B cell (primary cell): Measurements from ENCODE around the gene PNISR. TPM values are rescaled to one million over a fixed set of nuclear protein-coding genes. Genes with fewer than 3 reads are reported as not detected.

Experiments used
- ATAC-seq: fragments of 200-7000 bp; cut with Tn5 transposase; one replicate; pipeline ENCODE4 v1.10.0; 2021; ENCODE audit warnings: low read depth, mild to moderate bottlenecking, moderate number of reproducible peaks, moderate library complexity
- CTCF ChIA-PET: fragments of 350-600 bp; sonication (Branson Sonifier 250); formaldehyde crosslinking; loops from one replicate; lab custom pipeline; 2021; ENCODE audit warnings: antibody characterized with exemption, inconsistent platforms; lab: Charles Lee
- POLR2A ChIA-PET: fragments of 350-600 bp; sonication (Branson Sonifier 250); formaldehyde crosslinking; loops from one replicate; lab custom pipeline; 2021; ENCODE audit warnings: antibody characterized with exemption; lab: Charles Lee
- DNase-seq: peaks from one replicate; pipeline ENCODE4 v3.0.0; 2013
- H2AFZ ChIP-seq: 2 replicates; pipeline ENCODE4 v1.6.1; 2012; ENCODE audit warnings: mild to moderate bottlenecking, low read depth, low read length; ENCODE audit not compliant: insufficient read depth, poor library complexity, severe bottlenecking
- H3K27ac ChIP-seq, 2 donors: 1 replicate in 1 of 2; 2 replicates in 1 of 2; pipeline ENCODE4 v1.5.1; 2012 to 2013; ENCODE audit warnings: low read length in 2 of 2, mild to moderate bottlenecking in 2 of 2, moderate library complexity in 1 of 2
- H3K27me3 ChIP-seq, 4 experiments: fragments of 200-600 bp in 1 of 4; sonication (generic) in 1 of 4; replicated peaks in 1 of 4; 1 replicate in 2 of 4; 2 replicates in 2 of 4; pipeline versions ENCODE4 v1.6.1 to v1.7.0; 2013 to 2016; ENCODE audit warnings: low read length in 3 of 4, mild to moderate bottlenecking in 2 of 4, mixed read lengths in 1 of 4, moderate library complexity in 1 of 4; ENCODE audit not compliant: insufficient read depth in 4 of 4, control insufficient read depth in 3 of 4; ENCODE audit errors: control extremely low read depth in 1 of 4
- H3K36me3 ChIP-seq, 2 experiments: replicated peaks in 1 of 2; 1 replicate in 1 of 2; 2 replicates in 1 of 2; pipeline versions ENCODE4 v1.6.1 to v1.7.1; 2013; ENCODE audit warnings: low read length in 1 of 2; ENCODE audit not compliant: insufficient read depth in 2 of 2, control insufficient read depth in 1 of 2; ENCODE audit errors: control extremely low read depth in 1 of 2, extremely low read depth in 1 of 2
- H3K4me1 ChIP-seq, 2 donors: fragments of 200-600 bp in 1 of 2; sonication (generic) in 1 of 2; 1 replicate in 1 of 2; 2 replicates in 1 of 2; pipeline versions ENCODE4 v1.5.1 to v1.6.1; 2013 to 2017; ENCODE audit warnings: low read length in 2 of 2; ENCODE audit not compliant: control insufficient read depth in 2 of 2, insufficient read depth in 2 of 2
- H3K4me2 ChIP-seq: replicated peaks from 2 replicates; pipeline ENCODE3; 2012; ENCODE audit warnings: mild to moderate bottlenecking, low read depth, low read length; ENCODE audit not compliant: poor library complexity, severe bottlenecking
- H3K4me3 ChIP-seq, 5 experiments: fragments of 200-600 bp in 1 of 5; sonication (generic) in 1 of 5; 1 replicate in 3 of 5; 2 replicates in 2 of 5; pipeline versions ENCODE4 v1.5.1 to v1.7.0; 2011 to 2016; ENCODE audit warnings: low read length in 4 of 5, mild to moderate bottlenecking in 4 of 5, low read depth in 2 of 5, control low read depth in 1 of 5, moderate library complexity in 1 of 5; ENCODE audit not compliant: insufficient read depth in 1 of 5; ENCODE audit errors: control extremely low read depth in 1 of 5, extremely low read depth in 1 of 5
- H3K79me2 ChIP-seq: fragments of 200-600 bp; sonication (generic); one replicate; pipeline ENCODE4 v1.6.0; 2016; ENCODE audit warnings: low read length; ENCODE audit not compliant: control insufficient read depth, insufficient read depth
- H3K9ac ChIP-seq: fragments of 200-600 bp; sonication (generic); 2 replicates; pipeline ENCODE4 v1.6.1; 2017; ENCODE audit warnings: mild to moderate bottlenecking, low read length, moderate library complexity
- H3K9me3 ChIP-seq, 3 donors: one replicate each; pipeline versions ENCODE4 v1.6.1 to v1.7.1; 2013; ENCODE audit warnings: low read length in 2 of 3; ENCODE audit not compliant: control insufficient read depth in 2 of 3, insufficient read depth in 1 of 3; ENCODE audit errors: control extremely low read depth in 1 of 3
- H4K20me1 ChIP-seq: 2 replicates; pipeline ENCODE4 v1.6.0; 2012; ENCODE audit warnings: mild to moderate bottlenecking, low read length; ENCODE audit not compliant: insufficient read depth, control insufficient read depth, poor library complexity, severe bottlenecking
- H3K27ac Mint-ChIP-seq: one replicate; pipeline ENCODE4 v1.8.0; 2021; ENCODE audit warnings: mixed read lengths
- H3K27me3 Mint-ChIP-seq: one replicate; pipeline ENCODE4 v1.8.0; 2021; ENCODE audit warnings: mixed read lengths
- H3K4me1 Mint-ChIP-seq: one replicate; pipeline ENCODE4 v1.8.0; 2021; ENCODE audit warnings: mixed read lengths
- H3K4me3 Mint-ChIP-seq: one replicate; pipeline ENCODE4 v1.8.0; 2021; ENCODE audit warnings: mixed read lengths
- H3K9me3 Mint-ChIP-seq: one replicate; pipeline ENCODE4 v1.8.0; 2022; ENCODE audit warnings: mixed read lengths; ENCODE audit not compliant: insufficient read depth
- EZH2 ChIP-seq: IDR thresholded peaks from 2 replicates; pipeline ENCODE4 v1.6.1; 2012; ENCODE audit warnings: borderline replicate concordance, low read depth, mild to moderate bottlenecking, moderate library complexity, low read length; ENCODE audit not compliant: insufficient read depth, poor library complexity, severe bottlenecking
- WGBS: methylation state at CpG from one replicate; pipeline ENCODE4 v1.1.5; 2013; ENCODE audit warnings: missing lambda C conversion rate; ENCODE audit not compliant: insufficient coverage; 5-methylcytosine and 5-hydroxymethylcytosine counted together
- intact Hi-C: fragments of 100-400 bp; cut with micrococcal nuclease; formaldehyde crosslinking; loops from one replicate; pipeline ENCODE4 v1.10.0; 2022
- polyA plus RNA-seq: library from polyadenylated mRNA; depleted of rRNA; stranded (reverse); fragments of >200 nt; gene quantifications from 2 replicates; pipeline ENCODE4 v1.2.3, GENCODE V29; 2012
- total RNA-seq, 2 donors: library from RNA; stranded (reverse); fragments of 120-200 nt in 1 of 2; gene quantifications; 1 replicate in 1 of 2; 2 replicates in 1 of 2; pipeline versions ENCODE4 v1.2.3 to v1.2.4, GENCODE V29; 2013 to 2022
- TF ChIP-seq, protein P1 (sequence below): fragments of 200-600 bp; IDR thresholded peaks from one replicate; pipeline ENCODE4 v1.8.0; 2022; ENCODE audit warnings: antibody characterized with exemption, mild to moderate bottlenecking

PNISR gene
- total and polyA plus RNA-seq, 2 donors (not counting 1 experiment from before 2014, with no cell fraction given), result 84.5 to 403 TPM

DNA sequence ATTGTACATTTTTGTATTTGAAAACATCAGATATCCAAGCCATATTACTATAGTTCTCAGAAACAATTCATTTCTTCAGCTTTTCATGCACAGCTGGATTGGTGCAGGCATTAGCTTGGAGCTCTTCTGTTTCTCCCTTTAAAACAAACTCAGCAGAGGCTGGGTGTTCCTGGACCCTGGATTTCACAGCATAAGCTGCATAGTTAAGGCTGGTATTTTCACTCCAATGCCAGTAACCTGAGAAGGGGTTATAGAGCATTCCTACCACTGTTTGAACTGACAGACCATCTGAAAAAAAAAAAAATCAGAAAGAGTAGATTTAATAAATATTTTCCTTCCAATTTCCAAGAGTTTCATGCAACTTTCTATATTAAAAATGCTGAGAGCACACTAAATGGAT is 55.6 kb downstream of the PNISR start:
- no peak overlapping the region for H3K4me3 Mint-ChIP-seq

DNA sequence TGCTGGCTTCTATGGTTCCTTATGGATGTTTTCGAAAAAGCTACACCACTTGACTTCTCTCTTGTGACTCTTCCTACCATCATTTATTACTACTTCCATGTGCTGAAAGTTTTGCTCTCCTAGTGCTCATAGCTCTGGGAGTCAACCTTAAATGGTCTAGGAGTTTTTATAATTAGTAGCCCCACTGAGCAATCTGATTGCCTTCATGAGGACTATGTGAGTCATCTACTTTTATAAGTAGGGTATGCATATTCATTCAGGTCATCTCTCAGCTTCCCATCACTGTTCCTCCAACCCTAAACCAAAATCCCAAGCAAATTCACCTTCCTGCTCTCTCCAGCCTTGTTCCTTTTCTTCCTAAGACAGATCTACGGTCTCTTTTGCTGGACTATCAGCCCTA is 58.3 kb downstream of the PNISR start:
- Histone ChIP-seq H4K20me1 (no peaks in the 10 kb centered on the region), H3K36me3 (no peaks in the 10 kb centered on the region), H3K4me3 (no peak overlapping the region), H2AFZ (no peak overlapping the region), H3K9ac (no peak overlapping the region), H3K4me2 (no peak overlapping the region), H3K4me1 (no peaks in the 10 kb centered on the region), H3K9me3 (no peaks in the 10 kb centered on the region), H3K27me3 (peaks cover 0 to 2% (median 0%) of the 10 kb centered on the region in 4 experiments), H3K27ac (no peak overlapping the region), H3K79me2 (no peaks in the 10 kb centered on the region)
- POLR2A ChIA-PET, result no interaction called here
- no peak for ATAC-seq
- TF ChIP-seq, protein P1, sequence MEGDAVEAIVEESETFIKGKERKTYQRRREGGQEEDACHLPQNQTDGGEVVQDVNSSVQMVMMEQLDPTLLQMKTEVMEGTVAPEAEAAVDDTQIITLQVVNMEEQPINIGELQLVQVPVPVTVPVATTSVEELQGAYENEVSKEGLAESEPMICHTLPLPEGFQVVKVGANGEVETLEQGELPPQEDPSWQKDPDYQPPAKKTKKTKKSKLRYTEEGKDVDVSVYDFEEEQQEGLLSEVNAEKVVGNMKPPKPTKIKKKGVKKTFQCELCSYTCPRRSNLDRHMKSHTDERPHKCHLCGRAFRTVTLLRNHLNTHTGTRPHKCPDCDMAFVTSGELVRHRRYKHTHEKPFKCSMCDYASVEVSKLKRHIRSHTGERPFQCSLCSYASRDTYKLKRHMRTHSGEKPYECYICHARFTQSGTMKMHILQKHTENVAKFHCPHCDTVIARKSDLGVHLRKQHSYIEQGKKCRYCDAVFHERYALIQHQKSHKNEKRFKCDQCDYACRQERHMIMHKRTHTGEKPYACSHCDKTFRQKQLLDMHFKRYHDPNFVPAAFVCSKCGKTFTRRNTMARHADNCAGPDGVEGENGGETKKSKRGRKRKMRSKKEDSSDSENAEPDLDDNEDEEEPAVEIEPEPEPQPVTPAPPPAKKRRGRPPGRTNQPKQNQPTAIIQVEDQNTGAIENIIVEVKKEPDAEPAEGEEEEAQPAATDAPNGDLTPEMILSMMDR, result no peak
- no peak for TF ChIP-seq EZH2
- CTCF ChIA-PET, result interaction anchor here (1.1 kb wide), 1 partner anchor 36 kb away, joined by 3 read pairs; no protein-coding TSS in a partner anchor
- H3K27ac Mint-ChIP-seq, result no peak overlapping the region
- intact Hi-C loops, result no loop called here
- H3K27me3 Mint-ChIP-seq, result peaks cover 6% of the 10 kb centered on the region
- H3K9me3 Mint-ChIP-seq, result no peaks in the 10 kb centered on the region
- WGBS, result no CpG with 5 or more reads among the region's 2 CpGs
- H3K4me1 Mint-ChIP-seq, result no peaks in the 10 kb centered on the region
- DNase-seq, result no peak
- no peak overlapping the region for H3K4me3 Mint-ChIP-seq

More for the DNA sequence above, 55.6 kb downstream of the PNISR start:
- H3K9ac ChIP-seq, result no peak overlapping the region
- no peaks in the 10 kb centered on the region for H3K9me3 ChIP-seq
- H4K20me1 ChIP-seq, result no peaks in the 10 kb centered on the region
- H3K4me2 ChIP-seq, result no peak overlapping the region
- DNase-seq, result no peak
- no peak overlapping the region for H2AFZ ChIP-seq
- ChIA-PET POLR2A (no interaction called here), CTCF (interaction anchor here (0.9 kb wide), 1 partner anchor 45 kb away, joined by 3 read pairs; no protein-coding TSS in a partner anchor)
- H3K4me3 ChIP-seq, result no peak overlapping the region
- no peak overlapping the region for H3K27ac Mint-ChIP-seq
- no peak overlapping the region for H3K27ac ChIP-seq
- intact Hi-C loops, result no loop called here
- H3K4me1 ChIP-seq, result no peaks in the 10 kb centered on the region
- no peaks in the 10 kb centered on the region for H3K27me3 Mint-ChIP-seq
- no peak for ATAC-seq
- H3K27me3 ChIP-seq, result no peaks in the 10 kb centered on the region
- H3K36me3 ChIP-seq, result no peaks in the 10 kb centered on the region
- no peaks in the 10 kb centered on the region for H3K9me3 Mint-ChIP-seq
- H3K79me2 ChIP-seq, result no peaks in the 10 kb centered on the region
- TF ChIP-seq, protein P1, result no peak
- TF ChIP-seq EZH2, result no peak
- no peaks in the 10 kb centered on the region for H3K4me1 Mint-ChIP-seq
